HG02852 (cell line): ENCODE measurements around the gene CLK4.

Source experiments
- ATAC-seq: cut with Tn5 transposase; IDR thresholded peaks from one replicate; pipeline ENCODE4 v1.9.1; 2021; ENCODE audit warnings: mild to moderate bottlenecking, moderate library complexity; ENCODE audit not compliant: unreplicated experiment

The CLK4 gene

DNA sequence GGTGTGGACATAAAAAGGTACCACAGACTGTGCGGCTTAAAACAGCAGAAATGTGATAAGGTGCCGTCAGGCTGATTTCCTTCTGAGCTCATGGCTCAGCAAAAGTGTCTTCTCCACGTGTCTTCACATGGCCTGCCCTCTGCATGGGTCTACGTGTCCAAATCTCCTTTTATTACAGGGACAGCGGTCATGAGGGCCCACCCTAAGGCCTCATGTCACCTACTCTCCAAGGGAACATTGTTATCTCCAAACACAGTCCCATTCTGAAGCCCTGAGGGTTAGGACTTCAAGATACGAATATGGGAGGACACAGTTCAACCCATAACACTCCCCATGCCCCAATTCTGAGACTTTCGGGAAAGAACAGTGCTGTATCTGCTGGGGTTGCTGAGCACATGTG is 71.8 kb downstream of the CLK4 start:
- no peak for ATAC-seq

DNA sequence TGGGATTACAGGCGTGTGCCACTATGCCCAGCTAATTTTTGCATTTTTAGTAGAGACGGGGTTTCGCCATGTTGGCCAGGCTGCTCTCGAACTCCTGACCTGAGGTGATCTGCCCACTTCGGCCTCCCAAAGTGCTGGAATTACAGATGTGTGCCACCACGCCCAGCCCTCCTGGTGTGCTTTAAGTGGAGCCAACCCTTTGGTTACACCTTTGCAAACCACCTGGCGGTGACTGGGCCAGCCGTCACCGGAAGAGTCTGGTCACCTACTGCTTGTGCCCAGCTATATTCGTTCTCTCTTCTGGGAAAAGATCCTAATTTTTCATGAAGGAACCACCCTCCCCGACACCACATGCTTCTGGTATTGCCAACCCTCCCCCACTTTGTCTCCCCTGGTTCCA is 72.5 kb downstream of the CLK4 start:
- no peak for ATAC-seq

DNA sequence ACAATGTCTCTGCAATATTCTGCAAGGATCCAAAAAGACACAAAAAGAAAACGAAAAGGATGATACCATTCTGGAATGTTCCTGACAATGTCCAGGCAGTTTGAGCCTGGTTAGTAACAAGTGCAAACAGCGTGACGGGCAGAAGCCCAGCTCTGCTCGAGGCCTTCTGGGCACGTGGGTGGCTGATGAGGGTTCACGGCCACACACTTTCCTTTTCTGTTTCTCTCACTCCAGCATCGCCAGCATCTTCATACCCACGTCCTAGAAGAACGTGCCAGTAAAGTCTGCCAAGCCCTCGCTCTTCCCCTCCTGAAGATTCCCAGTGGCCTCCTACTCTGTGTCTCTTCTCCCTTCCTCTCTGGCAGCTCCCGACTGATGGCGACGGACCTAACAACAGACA is 73.3 kb downstream of the CLK4 start:
- ATAC-seq: no peak
